H1 (cell line): Measurements from ENCODE around the gene MBTPS2. TPM values are rescaled to one million over a fixed set of nuclear protein-coding genes. Genes with fewer than 3 reads are reported as not detected.

Experiments
- CTCF ChIA-PET: fragments of 300-600 bp; sonication (Branson Sonifier 250); formaldehyde crosslinking; loops from one replicate; lab custom pipeline; 2021; ENCODE audit not compliant: partially characterized antibody; lab: Charles Lee
- POLR2A ChIA-PET: fragments of 300-600 bp; sonication (Branson Sonifier 250); formaldehyde crosslinking; loops from one replicate; lab custom pipeline; 2021; ENCODE audit warnings: inconsistent platforms; ENCODE audit not compliant: partially characterized antibody; lab: Charles Lee
- DNase-seq, 2 experiments: peaks; one replicate each; pipeline versions ENCODE4 v3.0.0 to v3.0.0-alpha.2; 2010 to 2022; ENCODE audit warnings: low spot score in 2 of 2, low read depth in 1 of 2, mixed read lengths in 1 of 2
- FAIRE-seq: peaks from 2 replicates; lab custom pipeline; 2011; peaks lifted over from hg19 to GRCh38; lab: Jason Lieb, UNC
- H2AFZ ChIP-seq: 2 replicates; pipeline ENCODE4 v1.8.1; 2012; ENCODE audit warnings: low read length, inconsistent platforms
- H2AK5ac ChIP-seq: 2 replicates; pipeline ENCODE4 v1.6.1; 2013; ENCODE audit warnings: low read depth, low read length
- H2BK120ac ChIP-seq: replicated peaks from 2 replicates; pipeline ENCODE3; 2013; ENCODE audit warnings: low read depth, low read length, inconsistent platforms
- H2BK12ac ChIP-seq: 2 replicates; pipeline ENCODE4 v1.6.1; 2013; ENCODE audit warnings: low read depth, low read length
- H2BK15ac ChIP-seq: 2 replicates; pipeline ENCODE4 v1.6.1; 2013; ENCODE audit warnings: low read length
- H2BK20ac ChIP-seq: 2 replicates; pipeline ENCODE4 v1.6.1; 2013; ENCODE audit warnings: low read length
- H2BK5ac ChIP-seq: 2 replicates; pipeline ENCODE4 v1.6.1; 2013; ENCODE audit warnings: low read depth, low read length
- H3K14ac ChIP-seq: 2 replicates; pipeline ENCODE4 v1.6.1; 2013; ENCODE audit warnings: inconsistent platforms; ENCODE audit not compliant: insufficient read length
- H3K18ac ChIP-seq: 2 replicates; pipeline ENCODE4 v1.6.1; 2013; ENCODE audit warnings: low read length; ENCODE audit errors: extremely low read depth
- H3K23ac ChIP-seq: 2 replicates; pipeline ENCODE4 v1.6.1; 2013; ENCODE audit warnings: inconsistent platforms; ENCODE audit not compliant: insufficient read length
- H3K23me2 ChIP-seq: 2 replicates; pipeline ENCODE4 v1.6.1; 2013; ENCODE audit warnings: low read depth, low read length
- H3K27ac ChIP-seq: 2 replicates; pipeline ENCODE4 v1.6.1; 2011; ENCODE audit warnings: low read depth, low read length, inconsistent platforms
- H3K27me3 ChIP-seq, 4 experiments: replicated peaks in 1 of 4; 1 replicate in 1 of 4; 2 replicates in 3 of 4; pipeline versions ENCODE4 v1.6.1 to v1.8.1; 2011 to 2013; ENCODE audit warnings: low read length in 3 of 4, mild to moderate bottlenecking in 3 of 4, inconsistent platforms in 2 of 4, mixed read lengths in 2 of 4, moderate library complexity in 1 of 4; ENCODE audit not compliant: control insufficient read depth in 3 of 4, insufficient read depth in 3 of 4; ENCODE audit errors: extremely low read depth in 1 of 4
- H3K36me3 ChIP-seq, 4 experiments: 2 replicates each; pipeline versions ENCODE4 v1.6.1 to v1.8.1; 2011 to 2013; ENCODE audit warnings: mild to moderate bottlenecking in 4 of 4, low read length in 3 of 4, moderate library complexity in 2 of 4, control low read depth in 1 of 4, inconsistent platforms in 1 of 4; ENCODE audit not compliant: insufficient read depth in 4 of 4, control insufficient read depth in 2 of 4
- H3K4ac ChIP-seq: replicated peaks from 2 replicates; pipeline ENCODE3; 2013; ENCODE audit warnings: low read length, low read depth, mixed read lengths, inconsistent platforms; ENCODE audit not compliant: insufficient read length
- H3K4me1 ChIP-seq, 4 experiments: replicated peaks in 1 of 4; 1 replicate in 1 of 4; 2 replicates in 3 of 4; pipeline versions ENCODE4 v1.6.1 to v1.8.1; 2011 to 2013; ENCODE audit warnings: low read length in 3 of 4, inconsistent platforms in 2 of 4, mixed read lengths in 1 of 4; ENCODE audit not compliant: insufficient read depth in 4 of 4, control insufficient read depth in 3 of 4
- H3K4me2 ChIP-seq, 2 experiments: 2 replicates each; pipeline versions ENCODE4 v1.6.1 to v1.8.1; 2011 to 2013; ENCODE audit warnings: low read depth in 2 of 2, low read length in 2 of 2, control low read depth in 1 of 2, inconsistent platforms in 1 of 2, mild to moderate bottlenecking in 1 of 2; ENCODE audit not compliant: insufficient read depth in 1 of 2
- H3K4me3 ChIP-seq, 4 experiments: fragments of 200-600, 300-600 bp in 1 of 4; sonication (generic), shearing (Covaris generic), sonication (Bioruptor Twin) in 1 of 4; 2 replicates each; pipeline versions ENCODE4 v1.5.1 to v1.8.1; 2011 to 2016; ENCODE audit warnings: low read length in 4 of 4, low read depth in 3 of 4, control low read depth in 2 of 4, inconsistent platforms in 2 of 4, mild to moderate bottlenecking in 2 of 4, mixed read lengths in 1 of 4, moderate library complexity in 1 of 4; ENCODE audit not compliant: insufficient read depth in 2 of 4; ENCODE audit errors: extremely low read depth in 1 of 4
- H3K56ac ChIP-seq: replicated peaks from 2 replicates; pipeline ENCODE3; 2013; ENCODE audit warnings: low read depth, mild to moderate bottlenecking, mixed read lengths, low read length, inconsistent platforms; ENCODE audit not compliant: insufficient read length
- H3K79me1 ChIP-seq: 2 replicates; pipeline ENCODE4 v1.6.1; 2013; ENCODE audit warnings: low read depth, low read length, control low read depth
- H3K79me2 ChIP-seq, 2 experiments: 2 replicates each; pipeline versions ENCODE4 v1.6.1 to v1.8.1; 2012 to 2013; ENCODE audit warnings: low read length in 2 of 2, mild to moderate bottlenecking in 2 of 2, inconsistent platforms in 1 of 2; ENCODE audit not compliant: insufficient read depth in 2 of 2, control insufficient read depth in 1 of 2
- H3K9ac ChIP-seq, 4 experiments: replicated peaks in 1 of 4; 1 replicate in 1 of 4; 2 replicates in 3 of 4; pipeline versions ENCODE4 v1.6.1 to v1.8.1; 2011 to 2013; ENCODE audit warnings: low read depth in 3 of 4, low read length in 3 of 4, control low read depth in 2 of 4, mild to moderate bottlenecking in 2 of 4, moderate library complexity in 2 of 4, inconsistent platforms in 1 of 4; ENCODE audit errors: extremely low read depth in 1 of 4
- H3K9me3 ChIP-seq, 2 experiments: 2 replicates each; pipeline versions ENCODE4 v1.6.1 to v1.8.1; 2012 to 2013; ENCODE audit warnings: mild to moderate bottlenecking in 2 of 2, moderate library complexity in 2 of 2, control low read depth in 1 of 2, inconsistent platforms in 1 of 2, low read depth in 1 of 2, low read length in 1 of 2, mixed read lengths in 1 of 2; ENCODE audit not compliant: insufficient read depth in 2 of 2
- H4K20me1 ChIP-seq, 2 experiments: replicated peaks in 1 of 2; 2 replicates each; pipeline versions ENCODE3 to v1.8.1; 2011 to 2013; ENCODE audit warnings: inconsistent platforms in 2 of 2, low read length in 2 of 2, mild to moderate bottlenecking in 1 of 2; ENCODE audit not compliant: insufficient read depth in 2 of 2, control insufficient read depth in 1 of 2
- H4K5ac ChIP-seq: 2 replicates; pipeline ENCODE4 v1.6.1; 2013; ENCODE audit warnings: low read length, low read depth, mixed read lengths, inconsistent platforms; ENCODE audit not compliant: insufficient read length
- H4K8ac ChIP-seq: 2 replicates; pipeline ENCODE4 v1.8.0; 2013; ENCODE audit warnings: mild to moderate bottlenecking, moderate library complexity, low read length, inconsistent platforms; ENCODE audit not compliant: insufficient read depth; ENCODE audit errors: extremely low read depth
- H4K91ac ChIP-seq: replicated peaks from 2 replicates; pipeline ENCODE3; 2013; ENCODE audit warnings: low read length, mixed read lengths, inconsistent platforms; ENCODE audit not compliant: insufficient read length
- EP300 ChIP-seq, 2 experiments: IDR thresholded peaks; 1 replicate in 1 of 2; 2 replicates in 1 of 2; pipeline ENCODE4 v1.6.1; 2011 to 2012; ENCODE audit warnings: low read depth in 2 of 2, low read length in 2 of 2, mild to moderate bottlenecking in 2 of 2, borderline replicate concordance in 1 of 2, inconsistent platforms in 1 of 2, moderate library complexity in 1 of 2
- FOSL1 ChIP-seq: IDR thresholded peaks from 2 replicates; pipeline ENCODE4 v1.6.1; 2011; ENCODE audit warnings: mild to moderate bottlenecking, low read depth, low read length, moderate library complexity; ENCODE audit not compliant: insufficient read depth
- HDAC2 ChIP-seq, 2 experiments: fragments of 300-600 bp in 1 of 2; sonication (generic) in 1 of 2; IDR thresholded peaks; 2 replicates each; pipeline ENCODE4 v1.6.1; 2011 to 2012; ENCODE audit warnings: low read depth in 2 of 2, low read length in 2 of 2, mild to moderate bottlenecking in 2 of 2, moderate library complexity in 2 of 2, borderline replicate concordance in 1 of 2, inconsistent platforms in 1 of 2
- POU5F1 ChIP-seq: IDR thresholded peaks from 2 replicates; pipeline ENCODE4 v1.6.1; 2011; ENCODE audit warnings: low read depth, mild to moderate bottlenecking, low read length, moderate library complexity
- SIRT6 ChIP-seq: IDR thresholded peaks from one replicate; pipeline ENCODE4 v1.7.1; 2012; ENCODE audit warnings: low read length, inconsistent platforms
- SP4 ChIP-seq: IDR thresholded peaks from 2 replicates; pipeline ENCODE4 v1.6.1; 2012; ENCODE audit warnings: low read length, inconsistent platforms
- SRF ChIP-seq: IDR thresholded peaks from 2 replicates; pipeline ENCODE4 v1.6.1; 2011; ENCODE audit warnings: mild to moderate bottlenecking, low read depth, low read length, moderate library complexity
- WGBS, 2 experiments: shearing (Covaris generic) in 1 of 2; methylation state at CpG; one replicate each; pipeline versions ENCODE4 v1.1.6 to v1.1.7; 2013 to 2015; ENCODE audit warnings: low lambda C conversion rate in 2 of 2, mixed read lengths in 2 of 2, inconsistent platforms in 1 of 2, low coverage in 1 of 2, missing lambda C conversion rate in 1 of 2; ENCODE audit not compliant: insufficient replicate concordance in 2 of 2, insufficient coverage in 1 of 2, insufficient read length in 1 of 2; ENCODE audit errors: extremely low coverage in 1 of 2, missing lambda C conversion rate in 1 of 2; 5-methylcytosine and 5-hydroxymethylcytosine counted together
- polyA plus RNA-seq, 7 experiments: library from polyadenylated mRNA; depleted of rRNA in 3 of 7; stranded (reverse) in 5 of 7; unstranded in 2 of 7; fragments of >200 nt in 5 of 7; fragments of 200-250 nt in 2 of 7; gene quantifications; 1 replicate in 5 of 7; 2 replicates in 1 of 7; 4 replicates in 1 of 7; pipeline versions ENCODE4 v1.2.1 to v1.2.3, GENCODE V29; 2011 to 2013; ENCODE audit warnings: missing spikeins in 2 of 7, mixed read lengths in 2 of 7
- total RNA-seq: library from RNA; stranded (reverse); fragmentation: NEBNext Ultra II Directional; extraction: Animal tissue kit (Norgen Biotek cat#: 25700); gene quantifications from 2 replicates; pipeline ENCODE4 v1.2.1, GENCODE V29; 2021

MBTPS2 gene
- total and polyA plus RNA-seq, 2 of the 8 experiments (the other 6 are each of a cell fraction or from before 2014, with no cell fraction given) = 4.3 to 7.4 TPM

DNA sequence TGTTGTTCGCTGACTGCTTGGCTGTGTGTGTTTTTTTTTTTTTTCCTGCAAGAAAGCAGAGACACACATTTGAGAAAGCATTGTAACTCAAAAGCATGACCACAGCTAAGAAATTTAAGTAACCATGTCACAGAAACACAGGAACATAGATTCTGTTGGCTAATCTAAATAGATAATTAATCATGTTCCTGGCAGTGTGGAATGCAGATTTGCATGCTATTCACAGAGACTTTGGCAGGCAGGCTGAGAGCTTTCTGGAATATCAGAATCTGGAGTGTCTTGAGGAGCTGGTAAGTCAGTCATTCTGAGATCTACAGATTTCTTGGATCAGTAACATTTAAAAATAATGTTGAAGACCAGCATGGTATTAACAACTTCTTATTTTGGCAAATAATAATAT, 67.8 kb downstream of the MBTPS2 start:
- no peak overlapping the region for H2BK20ac ChIP-seq
- H3K36me3 ChIP-seq = no peaks in the 10 kb centered on the region
- no peak overlapping the region for H2AFZ ChIP-seq
- H2BK15ac ChIP-seq = no peak overlapping the region
- H3K4me3 ChIP-seq = no peak overlapping the region
- H3K79me2 ChIP-seq = no peaks in the 10 kb centered on the region
- no peak overlapping the region for H3K9ac ChIP-seq
- H3K23me2 ChIP-seq = no peaks in the 10 kb centered on the region
- H3K4ac ChIP-seq = no peak overlapping the region
- H3K18ac ChIP-seq = no peak overlapping the region
- FAIRE-seq (no peak), DNase-seq (no peak)
- H3K4me1 ChIP-seq = peaks cover 0 to 5% (median 2%) of the 10 kb centered on the region in 4 experiments; a peak in 2 of 7 replicates
- no peaks in the 10 kb centered on the region for H4K20me1 ChIP-seq
- CTCF ChIA-PET = no interaction called here
- no CpG with 5 or more reads among the region's 1 CpG for WGBS, 2 experiments
- no peak overlapping the region for H4K91ac ChIP-seq
- no peak overlapping the region for H3K14ac ChIP-seq
- H3K79me1 ChIP-seq = no peaks in the 10 kb centered on the region
- no peak overlapping the region for H2BK12ac ChIP-seq
- no peak overlapping the region for H3K23ac ChIP-seq
- no peak overlapping the region for H4K8ac ChIP-seq
- no peaks in the 10 kb centered on the region for H3K9me3 ChIP-seq
- no peak overlapping the region for H2BK5ac ChIP-seq
- H3K4me2 ChIP-seq = no peak overlapping the region
- H3K27ac ChIP-seq = no peak overlapping the region
- H4K5ac ChIP-seq = no peak overlapping the region
- POLR2A ChIA-PET = no interaction called here
- no peaks in the 10 kb centered on the region for H3K27me3 ChIP-seq
- no peak overlapping the region for H2AK5ac ChIP-seq
- no peak overlapping the region for H2BK120ac ChIP-seq
- no peak for TF ChIP-seq HDAC2 (IDR thresholded peaks at IDR 0.05; ENCODE audit: borderline replicate concordance in 1 of 2, low read depth in 2 of 2, low read length in 2 of 2)
- TF ChIP-seq EP300 (IDR thresholded peaks at IDR 0.05; ENCODE audit: borderline replicate concordance in 1 of 2, low read depth in 2 of 2, low read length in 2 of 2) = no peak
- TF ChIP-seq FOSL1 = no peak
- no peak for TF ChIP-seq POU5F1
- no peak for TF ChIP-seq SRF
- no peak for TF ChIP-seq SIRT6
- no peak for TF ChIP-seq SP4
- H3K56ac ChIP-seq = no peak overlapping the region
